Liver (tissue), 9 donors: ENCODE results near the gene LRMDA. TPM values are rescaled to one million over a fixed set of nuclear protein-coding genes. Genes with fewer than 3 reads are reported as not detected.

Experiments used
- DNase-seq: peaks from one replicate; pipeline ENCODE4 v3.0.0-alpha.2; 2017; ENCODE audit warnings: low spot score
- H3K27ac ChIP-seq, 2 donors: one replicate each; pipeline ENCODE4 v1.7.0; 2013; ENCODE audit warnings: inconsistent platforms in 2 of 2, low read length in 2 of 2, control low read depth in 1 of 2, low read depth in 1 of 2, mild to moderate bottlenecking in 1 of 2
- H3K27me3 ChIP-seq, 4 donors: one replicate each; pipeline versions ENCODE4 v1.6.1 to v1.7.0; 2013; ENCODE audit warnings: low read length in 3 of 4, inconsistent platforms in 1 of 4, mild to moderate bottlenecking in 1 of 4, moderate library complexity in 1 of 4; ENCODE audit not compliant: control insufficient read depth in 4 of 4, insufficient read depth in 4 of 4
- H3K36me3 ChIP-seq, 4 donors: one replicate each; pipeline versions ENCODE4 v1.6.1 to v1.7.0; 2013; ENCODE audit warnings: low read length in 3 of 4, mild to moderate bottlenecking in 3 of 4, low read depth in 1 of 4, moderate library complexity in 1 of 4; ENCODE audit not compliant: control insufficient read depth in 4 of 4, insufficient read depth in 3 of 4
- H3K4me1 ChIP-seq, 4 donors: one replicate each; pipeline versions ENCODE4 v1.6.1 to v1.7.0; 2013; ENCODE audit warnings: low read length in 3 of 4, mild to moderate bottlenecking in 3 of 4, moderate library complexity in 1 of 4; ENCODE audit not compliant: control insufficient read depth in 4 of 4, insufficient read depth in 4 of 4
- H3K4me3 ChIP-seq, 3 donors: one replicate each; pipeline versions ENCODE4 v1.6.1 to v1.7.0; 2013; ENCODE audit warnings: low read length in 3 of 3, control low read depth in 1 of 3, low read depth in 1 of 3, mild to moderate bottlenecking in 1 of 3
- H3K9ac ChIP-seq, 2 donors: one replicate each; pipeline ENCODE4 v1.7.0; 2013; ENCODE audit warnings: low read length in 2 of 2, mild to moderate bottlenecking in 2 of 2, moderate library complexity in 2 of 2, control low read depth in 1 of 2, low read depth in 1 of 2
- H3K9me3 ChIP-seq, 4 donors: one replicate each; pipeline versions ENCODE4 v1.6.1 to v1.7.0; 2013; ENCODE audit warnings: low read length in 3 of 4; ENCODE audit not compliant: control insufficient read depth in 4 of 4
- ATF3 ChIP-seq: IDR thresholded peaks from 2 replicates; pipeline ENCODE4 v1.6.1; 2016; ENCODE audit warnings: antibody characterized with exemption
- CTCF ChIP-seq: fragments of 150-350 bp; IDR thresholded peaks from 2 replicates; pipeline ENCODE4 v1.5.1; 2017; ENCODE audit warnings: improper control_type of control experiment, low read depth, low read length; ENCODE audit not compliant: missing input control
- EGR1 ChIP-seq, 2 donors: IDR thresholded peaks; 2 replicates each; pipeline ENCODE4 v1.6.1; 2016 to 2018; ENCODE audit warnings: antibody characterized with exemption in 2 of 2, low read depth in 2 of 2
- FOXA1 ChIP-seq: IDR thresholded peaks from 2 replicates; pipeline ENCODE4 v1.6.1; 2016; ENCODE audit warnings: antibody characterized with exemption
- FOXA2 ChIP-seq: IDR thresholded peaks from 2 replicates; pipeline ENCODE4 v1.6.1; 2016; ENCODE audit warnings: antibody characterized with exemption
- GABPA ChIP-seq, 2 donors: IDR thresholded peaks in 1 of 2; conservative IDR thresholded peaks in 1 of 2; 2 replicates each; pipeline ENCODE4 v1.6.1; 2016; ENCODE audit warnings: antibody characterized with exemption in 2 of 2, mild to moderate bottlenecking in 1 of 2, moderate library complexity in 1 of 2
- HNF4A ChIP-seq, 2 donors: conservative IDR thresholded peaks; 2 replicates each; pipeline ENCODE4 v1.6.1; 2016; ENCODE audit warnings: antibody characterized with exemption in 2 of 2, mild to moderate bottlenecking in 2 of 2
- HNF4G ChIP-seq: IDR thresholded peaks from 2 replicates; pipeline ENCODE4 v1.6.1; 2016; ENCODE audit warnings: antibody characterized with exemption
- JUND ChIP-seq, 2 donors: IDR thresholded peaks; 2 replicates each; pipeline ENCODE4 v1.6.1; 2016; ENCODE audit warnings: antibody characterized with exemption in 2 of 2
- MAX ChIP-seq: IDR thresholded peaks from 2 replicates; pipeline ENCODE4 v1.6.1; 2016; ENCODE audit warnings: antibody characterized with exemption
- NR2F2 ChIP-seq: IDR thresholded peaks from 2 replicates; pipeline ENCODE4 v1.6.1; 2016; ENCODE audit warnings: antibody characterized with exemption
- RAD21 ChIP-seq, 2 donors: IDR thresholded peaks; 2 replicates each; pipeline ENCODE4 v1.6.1; 2016; ENCODE audit warnings: antibody characterized with exemption in 2 of 2, mild to moderate bottlenecking in 2 of 2
- REST ChIP-seq: IDR thresholded peaks from 2 replicates; pipeline ENCODE4 v1.6.1; 2016; ENCODE audit warnings: antibody characterized with exemption, mild to moderate bottlenecking
- RXRA ChIP-seq, 2 donors: IDR thresholded peaks; 2 replicates each; pipeline ENCODE4 v1.6.1; 2017 to 2018; ENCODE audit warnings: antibody characterized with exemption in 2 of 2, mild to moderate bottlenecking in 1 of 2
- SP1 ChIP-seq: IDR thresholded peaks from 2 replicates; pipeline ENCODE4 v1.6.1; 2018; ENCODE audit warnings: antibody characterized with exemption, mild to moderate bottlenecking
- TAF1 ChIP-seq: conservative IDR thresholded peaks from 2 replicates; pipeline ENCODE4 v1.6.1; 2016; ENCODE audit warnings: antibody characterized with exemption, mild to moderate bottlenecking
- YY1 ChIP-seq: IDR thresholded peaks from 2 replicates; pipeline ENCODE4 v1.6.1; 2016; ENCODE audit warnings: antibody characterized with exemption, mild to moderate bottlenecking
- ZBTB33 ChIP-seq: IDR thresholded peaks from 2 replicates; pipeline ENCODE4 v1.6.1; 2016; ENCODE audit warnings: antibody characterized with exemption
- WGBS: extraction: QIAGEN DNeasy Blood & Tissue Kit; methylation state at CpG from one replicate; pipeline ENCODE4 v1.1.7; 2013; 5-methylcytosine and 5-hydroxymethylcytosine counted together
- polyA plus RNA-seq, 2 donors: library from polyadenylated mRNA; stranded (reverse) in 1 of 2; unstranded in 1 of 2; fragments of 200-250 nt in 1 of 2; fragments of >200 nt in 1 of 2; fragmentation: Nextera tagmentation in 1 of 2; extraction: Ambion mirVana in 1 of 2; gene quantifications; one replicate each; pipeline versions ENCODE4 v1.2.1 to v1.2.3, GENCODE V29; 2013 to 2015
- total RNA-seq, 2 donors: library from RNA; depleted of rRNA; stranded (reverse); fragments of >200 nt; gene quantifications; one replicate each; pipeline ENCODE4 v1.2.3, GENCODE V29; 2014
- donor health status: healthy.
- donor health status: healthy.
- donor health status: healthy.
- donor health status: healthy.
- donor health status: healthy.

Gene LRMDA
- total and polyA plus RNA-seq, 4 donors: 7.9 to 15.8 (median 11.3) TPM

- Histone ChIP-seq H3K9ac (no peak overlapping the region), H3K4me3 (no peak overlapping the region), H3K36me3 (no peaks in the 10 kb centered on the region), H3K9me3 (no peaks in the 10 kb centered on the region), H3K27me3 (no peaks in the 10 kb centered on the region), H3K4me1 (peaks cover 0 to 2% (median 0%) of the 10 kb centered on the region in 4 donors), H3K27ac (no peak overlapping the region)
- no peak for TF ChIP-seq TAF1
- TF ChIP-seq NR2F2: no peak
- no peak for TF ChIP-seq GABPA (IDR thresholded peaks at IDR 0.05 in 1 of 2, conservative IDR thresholded peaks at IDR 0.05 in 1 of 2)
- TF ChIP-seq MAX: no peak
- TF ChIP-seq FOXA2: no peak
- no peak for TF ChIP-seq CTCF
- TF ChIP-seq SP1: no peak
- no peak for TF ChIP-seq RAD21 (IDR thresholded peaks at IDR 0.05)
- no peak for TF ChIP-seq HNF4G
- TF ChIP-seq JUND (IDR thresholded peaks at IDR 0.05): no peak
- no peak for TF ChIP-seq HNF4A (conservative IDR thresholded peaks at IDR 0.05)
- TF ChIP-seq ZBTB33: no peak
- TF ChIP-seq FOXA1: no peak
- TF ChIP-seq EGR1 (IDR thresholded peaks at IDR 0.05; ENCODE audit: low read depth in 2 of 2): no peak
- TF ChIP-seq ATF3: no peak
- TF ChIP-seq REST: no peak
- WGBS: 88% methylated on average over 4 of the region's 4 CpGs
- no peak for DNase-seq
These were observed 1112.2 kb downstream of the LRMDA start for GRCh38 chr10:76543655-76544054.

GRCh38 chr10:76544789-76545188, 1113.4 kb downstream of the LRMDA start:
- TF ChIP-seq ZBTB33 (no peak), ATF3 (no peak), FOXA1 (no peak), EGR1 (IDR thresholded peaks at IDR 0.05; ENCODE audit: low read depth in 2 of 2) (no peak), YY1 (no peak), HNF4G (no peak), MAX (no peak), RXRA (IDR thresholded peaks at IDR 0.05) (no peak), FOXA2 (no peak), SP1 (no peak), TAF1 (no peak), HNF4A (conservative IDR thresholded peaks at IDR 0.05) (no peak)
- H3K4me3 ChIP-seq: no peak overlapping the region
- no peak overlapping the region for H3K9ac ChIP-seq
- H3K4me1 ChIP-seq: peaks cover 0 to 2% (median 0%) of the 10 kb centered on the region in 4 donors
- H3K27me3 ChIP-seq: no peaks in the 10 kb centered on the region
- H3K36me3 ChIP-seq: no peaks in the 10 kb centered on the region
- no peak overlapping the region for H3K27ac ChIP-seq
- no peaks in the 10 kb centered on the region for H3K9me3 ChIP-seq
- no peak for DNase-seq
- WGBS: 84% methylated on average over 1 of the region's 1 CpG
